PC-3 (cell line): ENCODE measurements around the gene SMIM32.

ENCODE experiments used
- CTCF ChIP-seq: fragments of 300-600 bp; sonication (generic); conservative IDR thresholded peaks from 2 replicates; pipeline ENCODE4 v1.5.1; 2017; ENCODE audit warnings: antibody characterized with exemption, low read depth, mild to moderate bottlenecking, low read length
- EZH2 ChIP-seq: fragments of 300-600 bp; sonication (generic); IDR thresholded peaks from one replicate; pipeline ENCODE4 v1.6.1; 2017; ENCODE audit warnings: antibody characterized with exemption, mild to moderate bottlenecking, low read length; ENCODE audit not compliant: unreplicated experiment

GRCh38 chr5:136205061-136205702 lies 12.2 kb upstream of the SMIM32 start:
- TF ChIP-seq CTCF (no peak), EZH2 (no peak)
